Lower lobe of right lung (tissue), 2 donors: ENCODE measurements around the gene PPP1R1A. TPM values are rescaled to one million over a fixed set of nuclear protein-coding genes. Genes with fewer than 3 reads are reported as not detected.

Source experiments
- ATAC-seq, 2 donors: fragments of 200-7000 bp; cut with Tn5 transposase; one replicate each; pipeline ENCODE4 v1.9.1; 2020 to 2022; ENCODE audit warnings: mild to moderate bottlenecking in 2 of 2, moderate library complexity in 2 of 2
- DNase-seq: peaks from one replicate; pipeline ENCODE4 v3.0.0-alpha.2; 2020
- H3K27ac ChIP-seq: fragments of 200-600 bp; one replicate; pipeline ENCODE4 v1.8.0; 2022
- H3K27me3 ChIP-seq: fragments of 200-600 bp; one replicate; pipeline ENCODE4 v1.8.0; 2022; ENCODE audit warnings: low read depth
- H3K36me3 ChIP-seq: fragments of 200-600 bp; one replicate; pipeline ENCODE4 v1.8.0; 2022; ENCODE audit warnings: mild to moderate bottlenecking
- H3K4me1 ChIP-seq: fragments of 200-600 bp; one replicate; pipeline ENCODE4 v1.8.0; 2022
- H3K4me3 ChIP-seq: fragments of 200-600 bp; one replicate; pipeline ENCODE4 v1.8.0; 2022; ENCODE audit warnings: mild to moderate bottlenecking
- H3K9me3 ChIP-seq: fragments of 200-600 bp; one replicate; pipeline ENCODE4 v1.8.0; 2022
- CTCF ChIP-seq: fragments of 200-600 bp; IDR thresholded peaks from one replicate; pipeline ENCODE4 v1.8.0; 2022; ENCODE audit warnings: antibody characterized with exemption, mild to moderate bottlenecking
- intact Hi-C: fragments of 100-400 bp; cut with DNase I; formaldehyde crosslinking; loops from one replicate; pipeline ENCODE4 v1.11.0; 2022
- total RNA-seq: library from RNA; stranded (reverse); fragmentation: NEBNext Ultra II Directional; extraction: Animal tissue kit (Norgen Biotek cat#: 25700); gene quantifications from one replicate; pipeline ENCODE4 v1.2.1, GENCODE V29; 2021
- donor health status: DM: no; HTN: yes; CAD: no; lungs with severe emphysema.

Gene PPP1R1A
- total RNA-seq, 1 donor from 2014 or later: not detected

- no peaks in the 10 kb centered on the region for H3K36me3 ChIP-seq
- peaks cover 5% of the 10 kb centered on the region for H3K4me1 ChIP-seq
- no peak overlapping the region for H3K4me3 ChIP-seq
- no peak for DNase-seq
- H3K9me3 ChIP-seq: no peaks in the 10 kb centered on the region
- no peak for ATAC-seq
- intact Hi-C loops: no loop called here
- peaks cover 20% of the 10 kb centered on the region for H3K27me3 ChIP-seq
- no peak overlapping the region for H3K27ac ChIP-seq
- no peak for TF ChIP-seq CTCF
Measured at GRCh38 chr12:54558759-54559158, 29.7 kb downstream of the PPP1R1A start.

GRCh38 chr12:54558311-54558710 is 30.1 kb downstream of the PPP1R1A start:
- no peak for TF ChIP-seq CTCF
- H3K4me1 ChIP-seq: peaks cover 5% of the 10 kb centered on the region
- H3K9me3 ChIP-seq: no peaks in the 10 kb centered on the region
- peaks cover 19% of the 10 kb centered on the region for H3K27me3 ChIP-seq
- no peak for ATAC-seq
- intact Hi-C loops: no loop called here
- H3K4me3 ChIP-seq: no peak overlapping the region
- DNase-seq: no peak
- H3K36me3 ChIP-seq: no peaks in the 10 kb centered on the region
- no peak overlapping the region for H3K27ac ChIP-seq

GRCh38 chr12:54555670-54556257 is 32.7 kb downstream of the PPP1R1A start:
- Histone ChIP-seq H3K27me3 (peaks cover 29% of the 10 kb centered on the region), H3K4me3 (no peak overlapping the region), H3K4me1 (no peaks in the 10 kb centered on the region), H3K27ac (no peak overlapping the region), H3K9me3 (no peaks in the 10 kb centered on the region), H3K36me3 (no peaks in the 10 kb centered on the region)
- TF ChIP-seq CTCF: no peak
- intact Hi-C loops: no loop called here
- no peak for DNase-seq
- no peak for ATAC-seq

GRCh38 chr12:54549774-54550451 is 38.5 kb downstream of the PPP1R1A start:
- DNase-seq: no peak
- no peaks in the 10 kb centered on the region for H3K36me3 ChIP-seq
- no peak overlapping the region for H3K27ac ChIP-seq
- peaks cover 35% of the 10 kb centered on the region for H3K27me3 ChIP-seq
- peaks cover 14% of the 10 kb centered on the region for H3K4me1 ChIP-seq
- TF ChIP-seq CTCF: no peak
- H3K4me3 ChIP-seq: peak overlapping the region; percentile 48
- ATAC-seq: peak; percentile 20 to 57
- intact Hi-C loops: no loop called here
- H3K9me3 ChIP-seq: no peaks in the 10 kb centered on the region

- Histone ChIP-seq H3K36me3 (peaks cover 20% of the 10 kb centered on the region), H3K4me1 (peaks cover 14% of the 10 kb centered on the region), H3K4me3 (no peak overlapping the region), H3K27me3 (peaks cover 26% of the 10 kb centered on the region), H3K27ac (no peak overlapping the region), H3K9me3 (no peaks in the 10 kb centered on the region)
- DNase-seq (no peak), ATAC-seq (no peak)
- intact Hi-C loops: no loop called here
- no peak for TF ChIP-seq CTCF
Measured at GRCh38 chr12:54546511-54546910, 41.9 kb downstream of the PPP1R1A start.
